Prostate gland (tissue), 2 donors: ENCODE results near the gene CARS1. TPM values are rescaled to one million over a fixed set of nuclear protein-coding genes. Genes with fewer than 3 reads are reported as not detected.
"Not testable (repeated sequence)": the region's sequence is repeated elsewhere in the genome, so short reads cannot be mapped to it uniquely, and the experiment has no call there.

Experiments
- DNase-seq: peaks from one replicate; pipeline ENCODE4 v3.0.0-alpha.2; 2019; ENCODE audit warnings: low spot score
- H3K27ac ChIP-seq, 2 donors: fragments of 200-600 bp; sonication (generic); 2 replicates each; pipeline ENCODE4 v1.5.1; 2017 to 2019
- H3K27me3 ChIP-seq: fragments of 200-600 bp; sonication (generic); replicated peaks from 2 replicates; pipeline ENCODE4 v1.5.1; 2019; ENCODE audit not compliant: insufficient read depth
- H3K36me3 ChIP-seq, 2 donors: fragments of 200-600 bp; sonication (generic); 1 replicate in 1 of 2; 2 replicates in 1 of 2; pipeline versions ENCODE4 v1.5.1 to v1.8.1; 2017 to 2019
- H3K4me1 ChIP-seq: fragments of 200-600 bp; sonication (generic); replicated peaks from 2 replicates; pipeline ENCODE4 v1.5.1; 2019
- H3K4me3 ChIP-seq, 2 donors: fragments of 200-600 bp; sonication (generic); 2 replicates each; pipeline ENCODE4 v1.5.1; 2017 to 2019
- H3K9me3 ChIP-seq: fragments of 200-600 bp; sonication (generic); 2 replicates; pipeline ENCODE4 v1.5.1; 2017
- CTCF ChIP-seq, 4 experiments: fragments of 200-600 bp in 2 of 4; fragments of 450-650 bp in 2 of 4; sonication (generic) in 2 of 4; IDR thresholded peaks; 1 replicate in 3 of 4; 2 replicates in 1 of 4; pipeline ENCODE4 v1.5.1; 2016 to 2019; ENCODE audit warnings: antibody characterized with exemption in 4 of 4, mild to moderate bottlenecking in 2 of 4, moderate library complexity in 2 of 4
- POLR2A ChIP-seq: fragments of 450-650 bp; IDR thresholded peaks from one replicate; pipeline ENCODE4 v1.6.1; 2016; ENCODE audit warnings: antibody characterized with exemption, mild to moderate bottlenecking
- POLR2AphosphoS5 ChIP-seq: sonication (generic); formaldehyde crosslinking; IDR thresholded peaks from one replicate; pipeline ENCODE4 v1.6.1; 2017; ENCODE audit warnings: antibody characterized with exemption
- WGBS: methylation state at CpG from one replicate; pipeline ENCODE4 v1.1.5; 2018; 5-methylcytosine and 5-hydroxymethylcytosine counted together
- intact Hi-C: fragments of 100-400 bp; cut with DNase I; formaldehyde crosslinking; loops from one replicate; pipeline ENCODE4 v1.14.2; 2022
- total RNA-seq, 2 donors: library from RNA; depleted of rRNA; stranded (reverse); fragments of >200 nt; gene quantifications; one replicate each; pipeline ENCODE4 v1.1.0, GENCODE V29; 2016

The CARS1 gene
- total RNA-seq, 2 donors from 2014 or later, result 25.6 to 28.9 TPM

- no peak for DNase-seq
- intact Hi-C loops, result no loop called here
- no peak for TF ChIP-seq POLR2A
- TF ChIP-seq CTCF (IDR thresholded peaks at IDR 0.05), result no peak
- TF ChIP-seq POLR2AphosphoS5, result no peak
- H3K27me3 ChIP-seq, result no peaks in the 10 kb centered on the region
- no peak overlapping the region for H3K4me3 ChIP-seq
- H3K4me1 ChIP-seq, result no peaks in the 10 kb centered on the region
- no peak overlapping the region for H3K27ac ChIP-seq
- no peaks in the 10 kb centered on the region for H3K9me3 ChIP-seq
- H3K36me3 ChIP-seq, result no peaks in the 10 kb centered on the region
- WGBS, result 80% methylated on average over 16 of the region's 16 CpGs
Measured at GRCh38 chr11:3077846-3078440, 20.7 kb upstream of the CARS1 start.

- no peak for TF ChIP-seq POLR2A
- TF ChIP-seq POLR2AphosphoS5, result no peak
- no peak for TF ChIP-seq CTCF (IDR thresholded peaks at IDR 0.05)
- Histone ChIP-seq H3K4me1 (no peaks in the 10 kb centered on the region), H3K36me3 (no peaks in the 10 kb centered on the region), H3K4me3 (no peak overlapping the region), H3K9me3 (no peaks in the 10 kb centered on the region), H3K27me3 (no peaks in the 10 kb centered on the region), H3K27ac (no peak overlapping the region)
- DNase-seq, result no peak
- intact Hi-C loops, result no loop called here
- WGBS, result 85% methylated on average over 11 of the region's 11 CpGs
Measured at GRCh38 chr11:3077189-3077836, 20.1 kb upstream of the CARS1 start.

DNA sequence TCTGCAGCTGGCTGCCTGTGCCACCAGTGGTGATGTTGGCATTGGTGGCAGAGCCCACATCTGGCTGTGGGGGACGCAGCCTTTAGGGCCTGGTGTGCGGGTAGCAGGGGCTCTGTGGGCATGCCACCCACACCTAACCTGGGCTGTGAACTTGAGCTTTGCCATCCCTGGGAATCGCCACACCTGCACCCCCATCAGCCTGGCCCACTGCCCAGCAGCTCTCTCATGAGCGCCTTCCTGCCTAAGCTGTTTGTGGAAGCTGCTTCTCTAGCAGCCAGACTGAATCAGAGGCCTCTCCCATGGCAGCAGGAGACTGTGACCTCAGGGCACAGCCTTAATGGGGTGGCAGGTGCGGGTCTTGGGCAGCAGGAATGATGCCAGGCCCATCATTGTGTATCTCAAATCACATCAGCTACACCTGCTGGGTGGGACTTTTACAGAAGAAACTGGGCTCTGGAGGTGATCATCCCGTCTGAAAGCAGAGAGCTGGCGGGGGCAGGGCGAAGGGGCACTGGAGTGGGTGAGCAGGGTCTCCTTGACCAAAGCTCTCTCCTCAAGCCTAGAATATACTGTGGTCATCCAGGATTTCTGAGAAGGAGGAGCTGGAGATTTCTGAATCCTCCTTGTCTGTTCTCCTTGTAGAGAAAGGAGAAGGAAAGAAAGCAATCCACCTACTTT is 17.8 kb upstream of the CARS1 start:
- DNase-seq, result no peak
- Histone ChIP-seq H3K27me3 (no peaks in the 10 kb centered on the region), H3K9me3 (no peaks in the 10 kb centered on the region), H3K36me3 (no peaks in the 10 kb centered on the region), H3K4me1 (no peaks in the 10 kb centered on the region), H3K27ac (no peak overlapping the region), H3K4me3 (no peak overlapping the region)
- intact Hi-C loops, result no loop called here
- 61% methylated on average over 8 of the region's 8 CpGs for WGBS
- no peak for TF ChIP-seq POLR2A
- no peak for TF ChIP-seq POLR2AphosphoS5
- TF ChIP-seq CTCF (IDR thresholded peaks at IDR 0.05), result no peak

DNA sequence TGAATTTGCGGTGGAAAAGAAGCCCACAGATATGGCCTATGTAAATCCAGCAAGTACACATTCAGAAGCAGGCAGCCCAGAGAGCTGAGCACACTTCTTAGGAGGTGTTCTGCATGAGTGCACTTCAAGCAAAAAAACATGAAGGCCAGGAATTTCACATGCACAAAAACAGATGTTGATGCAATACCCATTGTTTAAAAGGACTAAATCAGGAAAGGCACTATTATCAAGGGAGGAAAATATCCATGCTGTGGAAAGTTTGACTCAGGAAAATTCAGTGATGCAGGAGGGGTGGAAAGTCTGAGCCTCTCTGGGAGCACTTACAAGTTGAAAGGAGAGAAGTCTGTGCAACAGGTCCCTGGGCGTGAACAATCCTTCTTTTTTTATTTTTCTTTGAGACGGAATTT is 15.8 kb upstream of the CARS1 start:
- DNase-seq, result no peak
- TF ChIP-seq POLR2AphosphoS5 (peak; percentile 25), POLR2A (no peak)
- Histone ChIP-seq H3K4me1 (no peaks in the 10 kb centered on the region), H3K9me3 (no peaks in the 10 kb centered on the region), H3K27me3 (no peaks in the 10 kb centered on the region), H3K4me3 (no peak overlapping the region), H3K36me3 (no peaks in the 10 kb centered on the region), H3K27ac (no peak overlapping the region)
- WGBS, result 64% methylated on average over 3 of the region's 3 CpGs
- intact Hi-C loops, result no loop called here

DNA sequence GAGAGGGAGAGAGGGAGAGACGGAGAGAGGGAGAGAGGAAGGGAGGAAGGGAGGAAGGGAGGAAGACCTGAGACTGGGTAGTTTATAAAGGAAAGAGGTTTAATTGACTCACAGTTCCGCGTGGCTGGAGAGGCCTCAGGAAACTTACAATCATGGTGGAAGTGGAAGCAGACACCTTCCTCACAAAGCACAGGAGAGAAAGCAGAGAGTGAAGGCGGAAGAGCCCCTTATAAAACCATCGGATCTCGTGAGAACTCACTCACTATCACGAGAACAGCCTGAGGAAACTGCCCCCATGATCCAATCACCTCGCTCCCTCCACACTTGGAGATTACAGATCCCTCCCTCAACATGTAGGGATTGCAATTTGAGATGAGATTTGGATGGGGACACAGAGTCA is 12.2 kb upstream of the CARS1 start:
- Histone ChIP-seq H3K4me3 (no peak overlapping the region), H3K9me3 (no peaks in the 10 kb centered on the region), H3K4me1 (no peaks in the 10 kb centered on the region), H3K27me3 (no peaks in the 10 kb centered on the region), H3K27ac (no peak overlapping the region), H3K36me3 (no peaks in the 10 kb centered on the region)
- intact Hi-C loops, result no loop called here
- WGBS, result 76% methylated on average over 7 of the region's 8 CpGs
- no peak for TF ChIP-seq POLR2AphosphoS5
- TF ChIP-seq POLR2A, result no peak
- TF ChIP-seq CTCF (IDR thresholded peaks at IDR 0.05), result no peak
- DNase-seq, result no peak

DNA sequence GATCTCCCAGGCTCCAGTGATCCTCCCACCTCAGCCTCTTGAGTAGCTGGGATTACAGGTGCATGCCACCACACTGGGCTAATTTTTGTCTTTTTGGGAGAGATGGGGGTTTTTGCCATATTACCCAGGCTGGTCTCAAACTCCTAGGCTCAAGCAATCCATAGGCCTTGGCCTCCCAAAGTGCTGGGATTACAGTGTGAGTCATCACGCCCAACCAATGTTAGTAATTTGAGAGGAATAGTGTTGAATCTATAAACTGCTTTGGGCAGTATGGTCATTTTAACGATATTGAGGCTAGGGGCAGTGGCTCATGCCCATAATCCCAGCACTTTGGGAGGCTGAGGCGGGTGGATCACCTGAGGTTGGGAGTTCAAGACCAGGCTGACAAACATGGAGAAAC is 9.1 kb upstream of the CARS1 start:
- 94% methylated on average over 3 of the region's 3 CpGs for WGBS
- H3K9me3 ChIP-seq, H3K4me3 ChIP-seq, intact Hi-C loops, H3K4me1 ChIP-seq, H3K27ac ChIP-seq, H3K36me3 ChIP-seq, H3K27me3 ChIP-seq, DNase-seq: not testable (repeated sequence)

DNA sequence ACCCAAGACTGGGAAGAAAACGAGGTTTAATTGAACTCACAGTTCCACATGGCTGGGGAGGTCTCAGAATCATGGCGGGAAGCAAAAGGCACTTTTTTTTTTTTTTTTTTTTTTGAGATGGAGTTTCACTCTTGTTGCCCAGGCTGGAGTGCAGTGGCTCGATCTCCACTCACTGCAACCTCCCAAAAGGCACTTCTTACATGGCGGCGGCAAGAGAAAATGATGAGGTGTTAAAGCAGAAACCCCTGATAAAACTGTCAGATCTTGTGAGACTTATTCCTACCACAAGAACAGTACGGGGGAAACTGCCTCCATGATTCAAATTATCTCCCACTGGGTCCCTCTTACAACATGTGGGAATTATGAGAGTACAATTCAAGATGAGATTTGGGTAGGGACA is 7.5 kb upstream of the CARS1 start:
- WGBS, result 88% methylated on average over 6 of the region's 6 CpGs
- H3K27ac ChIP-seq, DNase-seq, H3K36me3 ChIP-seq, intact Hi-C loops, H3K9me3 ChIP-seq, H3K27me3 ChIP-seq, H3K4me3 ChIP-seq, H3K4me1 ChIP-seq: not testable (repeated sequence)

DNA sequence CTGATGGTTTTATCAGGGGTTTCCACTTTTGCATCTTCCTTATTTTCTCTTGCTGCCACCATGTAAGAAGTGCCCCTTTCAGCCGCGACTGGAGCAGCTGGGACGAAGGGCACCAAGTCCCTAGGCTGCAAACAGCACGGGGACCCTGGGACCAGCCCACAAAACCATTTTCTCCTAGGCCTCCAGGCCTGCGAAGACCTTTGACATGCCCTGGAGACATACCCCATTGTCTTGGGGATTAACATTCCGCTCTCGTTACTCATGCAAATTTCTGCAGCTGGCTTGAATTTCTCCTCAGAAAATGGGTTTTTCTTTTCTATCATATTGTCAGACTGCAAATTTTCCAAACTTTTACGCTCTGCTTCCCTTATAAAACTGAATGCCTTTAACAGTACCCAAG is 6.7 kb upstream of the CARS1 start:
- intact Hi-C loops, H3K4me3 ChIP-seq, H3K27ac ChIP-seq, H3K36me3 ChIP-seq, DNase-seq, H3K27me3 ChIP-seq, H3K4me1 ChIP-seq, H3K9me3 ChIP-seq: not testable (repeated sequence)
- 74% methylated on average over 8 of the region's 8 CpGs for WGBS
